SK-N-MC (cell line): ENCODE measurements around the gene FNTB.
"Not testable (repeated sequence)": the region's sequence is repeated elsewhere in the genome, so short reads cannot be mapped to it uniquely, and the experiment has no call there.

Experiments
- DNase-seq: peaks from one replicate; pipeline ENCODE4 v3.0.0-alpha.2; 2011; ENCODE audit warnings: low read depth, low spot score
- H3K27ac ChIP-seq: fragments of 200-600 bp; sonication (generic); 2 replicates; pipeline ENCODE4 v1.5.1; 2016; ENCODE audit warnings: mixed run types
- H3K36me3 ChIP-seq: fragments of 200-600 bp; sonication (generic); 2 replicates; pipeline ENCODE4 v1.6.1; 2017; ENCODE audit warnings: antibody characterized with exemption, low read length, mixed read lengths; ENCODE audit not compliant: insufficient read depth
- H3K4me3 ChIP-seq: fragments of 200-600 bp; sonication (generic); 2 replicates; pipeline ENCODE4 v1.5.1; 2016
- H3K9ac ChIP-seq: fragments of 200-600 bp; sonication (generic); 2 replicates; pipeline ENCODE4 v1.8.0; 2017; ENCODE audit warnings: mixed run types, mixed read lengths; ENCODE audit not compliant: insufficient read length
- H3K9me3 ChIP-seq: fragments of 200-600 bp; sonication (generic); 2 replicates; pipeline ENCODE4 v1.6.1; 2017; ENCODE audit warnings: low read depth, mild to moderate bottlenecking, antibody characterized with exemption, low read length, moderate library complexity, mixed read lengths
- EZH2 ChIP-seq: fragments of 200-600 bp; sonication (generic); IDR thresholded peaks from one replicate; pipeline ENCODE4 v1.6.1; 2017; ENCODE audit warnings: antibody characterized with exemption
- FOXP2 ChIP-seq: optimal IDR thresholded peaks from 2 replicates; pipeline ENCODE3; 2011; ENCODE audit warnings: mild to moderate bottlenecking, moderate library complexity; ENCODE audit not compliant: insufficient read depth; ENCODE audit errors: extremely low read length, control extremely low read depth
- POLR2AphosphoS5 ChIP-seq: IDR thresholded peaks from 2 replicates; pipeline ENCODE4 v1.6.1; 2012; ENCODE audit warnings: mild to moderate bottlenecking, low read depth, low read length, borderline replicate concordance

The FNTB gene

DNA sequence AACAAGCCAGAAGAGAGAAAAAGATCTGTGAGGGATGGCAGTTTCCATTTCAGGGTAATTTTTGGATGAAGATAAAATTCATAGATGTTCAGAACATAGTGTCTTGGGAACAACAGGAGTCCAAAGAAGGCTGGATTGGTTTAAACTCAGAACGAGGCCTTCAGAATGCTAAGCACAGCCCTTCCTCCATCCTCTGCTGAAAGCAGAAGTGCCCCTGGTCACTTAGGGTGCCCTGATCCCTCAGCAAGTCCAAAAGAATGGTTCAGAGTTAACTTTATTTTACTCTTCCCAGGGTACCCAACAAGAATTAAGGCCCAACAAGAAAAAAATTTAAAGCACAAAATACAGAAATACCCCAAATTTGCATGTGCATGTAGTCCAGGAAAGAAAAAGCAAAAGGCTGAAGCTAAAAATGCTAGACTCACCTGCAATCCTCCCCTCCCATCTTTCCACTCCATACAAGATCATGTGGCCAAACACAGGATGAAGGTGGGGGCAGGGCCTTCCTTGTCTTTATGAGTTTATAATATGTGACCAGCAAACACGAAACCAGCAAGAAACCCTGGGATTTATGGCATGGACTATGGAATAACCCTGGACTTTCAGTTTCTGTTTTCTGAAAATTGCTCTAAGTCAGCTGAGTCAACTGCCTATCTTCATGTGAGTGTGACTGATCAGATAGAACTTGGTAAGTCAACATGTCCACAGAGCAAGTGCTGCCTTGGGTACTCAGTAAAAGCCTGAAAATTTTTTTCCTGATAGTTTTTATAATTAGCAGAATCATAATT is 94.5 kb downstream of the FNTB start:
- Histone ChIP-seq H3K9ac (no peak overlapping the region), H3K9me3 (no peaks in the 10 kb centered on the region), H3K27ac (no peak overlapping the region), H3K4me3 (no peak overlapping the region), H3K36me3 (peaks cover 82% of the 10 kb centered on the region)
- DNase-seq, result no peak
- TF ChIP-seq EZH2, result no peak
- TF ChIP-seq POLR2AphosphoS5, result no peak
- TF ChIP-seq FOXP2, result no peak

DNA sequence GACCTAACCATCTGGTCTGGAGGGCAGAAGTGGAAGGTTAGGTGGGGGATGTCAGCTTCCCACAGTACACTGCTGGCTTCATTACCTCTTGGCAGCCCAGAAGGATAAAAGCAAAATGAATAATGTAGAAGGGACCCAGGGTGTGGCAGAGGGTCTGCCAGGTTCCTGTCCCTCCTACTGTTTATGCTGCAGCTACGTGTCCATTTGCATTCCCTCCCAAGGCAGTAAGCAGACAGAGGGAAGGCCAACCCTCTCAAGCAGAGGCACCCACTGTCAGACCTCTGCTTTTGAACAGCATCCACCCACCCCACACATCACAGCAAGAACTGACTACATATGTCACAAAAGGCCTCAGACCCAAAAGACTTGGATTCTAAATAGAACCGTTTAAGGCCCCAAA is 96.2 kb downstream of the FNTB start:
- no peak for TF ChIP-seq POLR2AphosphoS5
- no peak for TF ChIP-seq EZH2
- TF ChIP-seq FOXP2, result no peak
- H3K36me3 ChIP-seq, result peaks cover 90% of the 10 kb centered on the region

DNA sequence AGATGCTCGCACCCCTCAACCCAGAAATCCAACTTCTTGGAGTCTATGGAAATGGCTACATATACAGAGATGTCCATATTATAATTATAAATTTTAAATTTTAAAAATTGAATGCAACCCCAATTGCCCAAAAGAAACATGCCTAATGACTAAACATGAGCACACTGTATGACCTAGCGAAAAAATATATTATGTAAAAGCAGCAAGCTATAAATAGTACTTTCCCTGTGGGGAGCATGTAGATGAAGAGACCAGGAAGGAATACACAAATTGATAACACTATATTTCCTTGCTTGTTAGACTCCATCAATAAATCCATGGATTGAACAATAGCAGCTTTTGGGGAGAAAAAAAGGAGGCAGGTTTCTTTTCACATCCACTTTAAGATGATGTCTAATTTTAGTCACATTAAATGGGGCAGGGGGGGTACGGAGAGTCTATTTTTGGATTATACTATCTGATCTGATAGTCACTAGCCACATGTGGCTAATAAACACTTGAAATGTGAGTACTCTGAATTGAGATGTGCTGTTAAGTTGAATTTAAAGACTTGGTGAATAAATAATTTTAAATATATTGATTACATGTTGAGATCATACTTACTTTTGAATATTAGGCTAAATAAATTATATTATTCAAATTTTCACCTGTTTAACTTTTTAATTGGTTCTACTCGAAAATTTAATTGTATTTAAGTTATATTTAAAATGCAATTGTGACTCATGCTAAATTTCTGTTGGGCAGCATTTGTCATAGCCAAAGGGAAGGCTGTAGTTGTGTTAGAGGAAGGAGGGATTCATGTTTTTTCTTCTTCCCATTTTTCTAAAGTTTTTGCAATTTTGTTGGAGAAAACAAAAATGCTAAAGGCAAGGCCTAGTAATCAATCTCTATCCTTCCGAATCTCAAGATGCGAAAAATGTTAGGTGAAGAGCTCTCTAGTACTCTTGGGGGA is 98.1 kb downstream of the FNTB start:
- Histone ChIP-seq H3K27ac (no peak overlapping the region), H3K9me3 (peaks cover 3% of the 10 kb centered on the region; the same call in 1 of the 2 replicates), H3K9ac (no peak overlapping the region), H3K4me3 (no peak overlapping the region), H3K36me3 (peaks cover 94% of the 10 kb centered on the region)
- TF ChIP-seq POLR2AphosphoS5 (no peak), EZH2 (no peak), FOXP2 (no peak)
- no peak for DNase-seq

More for the DNA sequence above, 96.2 kb downstream of the FNTB start:
- no peak for DNase-seq
- H3K9ac ChIP-seq, result no peak overlapping the region
- no peaks in the 10 kb centered on the region for H3K9me3 ChIP-seq
- H3K4me3 ChIP-seq, result no peak overlapping the region
- H3K27ac ChIP-seq, result no peak overlapping the region

DNA sequence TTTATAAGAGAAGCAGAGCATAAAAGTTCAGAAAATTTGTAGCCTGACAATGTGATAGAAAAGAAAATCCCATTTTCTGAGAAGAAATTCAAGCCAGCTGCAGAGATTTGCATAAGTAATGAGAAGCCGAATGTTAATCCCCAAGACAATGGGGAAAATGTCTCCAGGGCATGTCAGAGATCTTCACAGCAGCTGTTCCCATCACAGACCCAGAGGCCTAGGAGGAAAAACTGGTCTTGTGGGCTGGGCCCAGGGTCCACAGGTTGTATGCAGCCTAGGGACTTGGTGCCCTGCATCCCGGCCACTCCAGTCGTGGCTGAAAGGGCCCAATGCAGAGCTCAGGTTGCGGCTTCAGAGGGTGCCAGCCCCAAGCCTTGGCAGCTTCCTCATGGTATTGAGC is 100.0 kb downstream of the FNTB start:
- H3K9me3 ChIP-seq, H3K4me3 ChIP-seq, DNase-seq, H3K27ac ChIP-seq, H3K9ac ChIP-seq: not testable (repeated sequence)
- H3K36me3 ChIP-seq, result peaks cover 94% of the 10 kb centered on the region

DNA sequence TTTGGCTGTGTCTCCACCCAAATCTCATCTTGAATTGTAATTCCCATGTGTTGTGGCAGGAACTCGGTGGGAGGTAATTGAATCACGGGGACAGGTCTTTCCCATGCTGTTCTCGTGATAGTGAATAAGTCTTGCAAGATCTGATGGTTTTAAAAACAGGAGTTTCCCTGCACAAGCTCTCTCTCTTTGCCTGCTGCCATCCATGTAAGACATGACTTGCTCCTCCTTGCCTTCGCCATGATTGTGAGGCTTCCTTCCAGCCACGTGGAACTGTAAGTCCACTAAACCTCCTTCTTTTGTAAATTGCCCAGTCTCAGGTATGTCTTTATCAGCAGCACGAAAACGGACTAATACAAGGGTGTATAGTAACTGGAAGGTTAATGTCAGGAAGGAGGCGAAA is 101.1 kb downstream of the FNTB start:
- H3K4me3 ChIP-seq, DNase-seq, H3K27ac ChIP-seq, H3K9ac ChIP-seq, H3K9me3 ChIP-seq: not testable (repeated sequence)
- H3K36me3 ChIP-seq, result peaks cover 94% of the 10 kb centered on the region

DNA sequence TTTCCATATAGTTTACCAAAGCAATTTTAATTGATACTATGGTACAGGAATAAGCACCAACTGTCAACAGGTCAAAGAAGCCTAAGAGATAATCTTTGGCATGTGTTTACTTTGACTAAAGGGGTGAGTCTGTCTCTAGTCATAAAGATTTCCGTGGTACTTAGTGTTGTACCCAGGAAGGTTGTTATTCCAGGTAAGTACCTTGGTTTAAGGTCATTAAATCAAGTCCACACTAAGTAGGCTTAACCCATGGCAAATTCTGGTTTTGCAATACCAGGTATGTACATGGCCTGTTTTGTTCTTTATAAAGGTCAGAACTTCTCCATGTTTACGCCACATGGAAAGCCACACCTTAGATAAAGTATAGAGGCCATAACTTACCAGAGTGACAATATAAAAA is 105.7 kb downstream of the FNTB start:
- H3K4me3 ChIP-seq, result no peak overlapping the region
- no peak overlapping the region for H3K27ac ChIP-seq
- no peak overlapping the region for H3K9ac ChIP-seq
- TF ChIP-seq POLR2AphosphoS5, result no peak
- no peak for TF ChIP-seq FOXP2
- TF ChIP-seq EZH2, result no peak
- H3K9me3 ChIP-seq, result peaks cover 3% of the 10 kb centered on the region; the same call in 1 of the 2 replicates
- DNase-seq, result no peak
- H3K36me3 ChIP-seq, result peaks cover 83% of the 10 kb centered on the region

GRCh38 chr14:65095633-65096205 is 109.0 kb downstream of the FNTB start:
- no peak overlapping the region for H3K4me3 ChIP-seq
- no peak overlapping the region for H3K27ac ChIP-seq
- no peaks in the 10 kb centered on the region for H3K9me3 ChIP-seq
- H3K36me3 ChIP-seq, result peaks cover 68% of the 10 kb centered on the region
- DNase-seq, result no peak
- no peak overlapping the region for H3K9ac ChIP-seq
- no peak for TF ChIP-seq POLR2AphosphoS5

- H3K27ac ChIP-seq, result no peak overlapping the region
Measured at GRCh38 chr14:65096323-65097089, 109.8 kb downstream of the FNTB start.

More at GRCh38 chr14:65096323-65097089, 109.8 kb downstream of the FNTB start:
- Histone ChIP-seq H3K9me3 (no peaks in the 10 kb centered on the region), H3K36me3 (peaks cover 63% of the 10 kb centered on the region), H3K4me3 (no peak overlapping the region), H3K9ac (no peak overlapping the region)
- DNase-seq, result no peak
- no peak for TF ChIP-seq EZH2
- no peak for TF ChIP-seq POLR2AphosphoS5
